Measurements from ENCODE around the gene FGGY. TPM values are rescaled to one million over a fixed set of nuclear protein-coding genes. Genes with fewer than 3 reads are reported as not detected.

FGGY gene
- total RNA-seq, 4 donors from 2014 or later: 20.6 to 138 (median 32.8) TPM

DNA sequence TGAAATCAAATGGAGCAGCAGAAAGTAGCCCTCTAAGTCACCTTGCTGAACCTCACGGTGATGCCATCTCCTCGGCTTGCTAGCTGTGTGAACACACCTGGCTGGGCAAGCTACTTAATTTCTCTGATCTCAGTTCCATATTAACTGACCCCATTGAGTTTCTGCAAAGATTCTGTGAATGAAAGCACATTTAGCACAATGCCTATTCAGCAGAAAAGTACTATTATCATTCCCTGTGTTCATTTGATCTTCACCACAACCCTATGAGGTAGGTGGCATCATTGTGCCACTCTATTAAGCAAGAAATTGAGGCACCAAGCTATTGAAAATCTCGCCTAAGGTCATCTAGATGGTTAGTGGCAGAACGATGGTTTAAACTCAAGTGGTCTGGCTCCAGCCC, 387.8 kb downstream of the FGGY start:
- H3K27me3 ChIP-seq: no peaks in the 10 kb centered on the region
- no peaks in the 10 kb centered on the region for H3K36me3 ChIP-seq
- no peak overlapping the region for H3K4me3 ChIP-seq
- intact Hi-C loops (cut with DNase I; ENCODE audit: low total_unique reads): no loop called here
- H3K27ac ChIP-seq: no peak overlapping the region
- H3K4me1 ChIP-seq: peaks cover 0 to 16% of the 10 kb centered on the region in 2 donors
- DNase-seq: no peak
- no peaks in the 10 kb centered on the region for H3K9me3 ChIP-seq
- no peak for TF ChIP-seq POLR2A (IDR thresholded peaks at IDR 0.05)
- TF ChIP-seq, protein P1, sequence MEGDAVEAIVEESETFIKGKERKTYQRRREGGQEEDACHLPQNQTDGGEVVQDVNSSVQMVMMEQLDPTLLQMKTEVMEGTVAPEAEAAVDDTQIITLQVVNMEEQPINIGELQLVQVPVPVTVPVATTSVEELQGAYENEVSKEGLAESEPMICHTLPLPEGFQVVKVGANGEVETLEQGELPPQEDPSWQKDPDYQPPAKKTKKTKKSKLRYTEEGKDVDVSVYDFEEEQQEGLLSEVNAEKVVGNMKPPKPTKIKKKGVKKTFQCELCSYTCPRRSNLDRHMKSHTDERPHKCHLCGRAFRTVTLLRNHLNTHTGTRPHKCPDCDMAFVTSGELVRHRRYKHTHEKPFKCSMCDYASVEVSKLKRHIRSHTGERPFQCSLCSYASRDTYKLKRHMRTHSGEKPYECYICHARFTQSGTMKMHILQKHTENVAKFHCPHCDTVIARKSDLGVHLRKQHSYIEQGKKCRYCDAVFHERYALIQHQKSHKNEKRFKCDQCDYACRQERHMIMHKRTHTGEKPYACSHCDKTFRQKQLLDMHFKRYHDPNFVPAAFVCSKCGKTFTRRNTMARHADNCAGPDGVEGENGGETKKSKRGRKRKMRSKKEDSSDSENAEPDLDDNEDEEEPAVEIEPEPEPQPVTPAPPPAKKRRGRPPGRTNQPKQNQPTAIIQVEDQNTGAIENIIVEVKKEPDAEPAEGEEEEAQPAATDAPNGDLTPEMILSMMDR (IDR thresholded peaks at IDR 0.05): no peak

DNA sequence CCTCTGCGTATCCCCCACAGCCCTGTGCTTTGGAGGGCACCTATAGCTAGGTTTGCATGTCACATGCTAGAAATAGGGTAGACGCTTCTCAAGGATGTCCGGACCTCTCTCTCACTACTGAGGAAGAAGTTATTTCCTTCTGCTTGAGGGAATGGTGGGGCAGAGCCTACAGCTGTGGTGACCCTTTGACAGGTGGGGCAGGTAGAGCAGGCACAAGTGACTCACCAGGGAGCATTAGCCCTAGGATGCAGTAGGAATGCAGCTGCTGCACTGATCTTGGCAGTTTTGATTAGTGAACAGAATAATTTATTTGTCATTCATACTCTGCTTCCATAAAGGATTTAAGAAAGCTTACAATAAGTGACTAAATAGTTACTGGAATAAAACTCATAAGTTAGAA, 388.2 kb downstream of the FGGY start:
- no peak overlapping the region for H3K27ac ChIP-seq

DNA sequence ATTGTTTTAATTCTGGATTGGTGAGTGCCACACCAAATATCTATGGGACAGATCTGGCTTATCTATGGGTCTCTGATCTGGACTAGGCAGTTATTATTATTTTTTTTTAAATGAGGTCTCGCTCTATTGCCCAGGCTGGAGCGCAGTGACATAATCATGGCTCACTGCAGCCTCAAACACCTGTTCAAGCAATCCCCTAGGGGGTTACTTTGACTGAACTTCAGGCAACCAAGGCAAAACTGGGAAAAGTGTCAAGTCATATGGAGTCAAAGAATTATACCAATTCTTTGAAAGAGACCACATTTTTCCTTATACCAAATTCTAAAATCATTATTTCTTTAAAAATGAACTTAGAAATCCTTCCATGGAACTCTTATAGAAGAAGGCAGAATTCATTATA, 388.8 kb downstream of the FGGY start:
- H3K27ac ChIP-seq: no peak overlapping the region
- no peaks in the 10 kb centered on the region for H3K27me3 ChIP-seq
- peaks cover 0 to 16% of the 10 kb centered on the region in 2 donors for H3K4me1 ChIP-seq
- intact Hi-C loops (cut with DNase I; ENCODE audit: low total_unique reads): no loop called here
- no peak for DNase-seq
- TF ChIP-seq, protein P1 (IDR thresholded peaks at IDR 0.05): no peak
- TF ChIP-seq POLR2A (IDR thresholded peaks at IDR 0.05): no peak
- no peak overlapping the region for H3K4me3 ChIP-seq
- no peaks in the 10 kb centered on the region for H3K9me3 ChIP-seq
- H3K36me3 ChIP-seq: no peaks in the 10 kb centered on the region

More for the DNA sequence above, 388.2 kb downstream of the FGGY start:
- no peak for TF ChIP-seq POLR2A (IDR thresholded peaks at IDR 0.05)
- TF ChIP-seq, protein P1 (IDR thresholded peaks at IDR 0.05): no peak
- Histone ChIP-seq H3K36me3 (no peaks in the 10 kb centered on the region), H3K9me3 (no peaks in the 10 kb centered on the region), H3K27me3 (no peaks in the 10 kb centered on the region), H3K4me1 (peaks cover 0 to 16% of the 10 kb centered on the region in 2 donors), H3K4me3 (no peak overlapping the region)
- intact Hi-C loops (cut with DNase I; ENCODE audit: low total_unique reads): no loop called here
- no peak for DNase-seq

DNA sequence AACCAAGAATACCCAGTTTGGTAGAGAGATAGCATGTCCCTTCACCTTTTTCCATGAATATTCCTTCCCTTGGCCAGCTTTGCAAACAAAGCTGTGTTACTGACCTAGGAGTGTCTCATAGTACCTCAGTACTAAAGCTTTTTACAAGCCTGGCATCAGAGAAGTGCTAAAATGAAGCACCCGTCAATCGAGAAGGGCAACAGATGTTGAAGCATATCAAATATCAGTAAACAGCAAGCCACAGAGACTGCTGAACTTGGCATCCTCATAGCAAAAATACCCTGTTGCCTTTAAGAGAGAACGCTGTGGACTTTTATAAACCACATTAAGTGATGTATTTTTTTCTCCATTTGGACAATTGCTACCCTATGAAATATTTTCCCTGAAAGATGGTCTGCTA, 389.3 kb downstream of the FGGY start:
- peaks cover 0 to 16% of the 10 kb centered on the region in 2 donors for H3K4me1 ChIP-seq
- intact Hi-C loops (cut with DNase I; ENCODE audit: low total_unique reads): no loop called here
- no peak overlapping the region for H3K27ac ChIP-seq
- H3K27me3 ChIP-seq: no peaks in the 10 kb centered on the region
- no peaks in the 10 kb centered on the region for H3K36me3 ChIP-seq
- no peak overlapping the region for H3K4me3 ChIP-seq
- TF ChIP-seq POLR2A (IDR thresholded peaks at IDR 0.05): no peak
- TF ChIP-seq, protein P1 (IDR thresholded peaks at IDR 0.05): no peak
- DNase-seq: no peak
- H3K9me3 ChIP-seq: no peaks in the 10 kb centered on the region

DNA sequence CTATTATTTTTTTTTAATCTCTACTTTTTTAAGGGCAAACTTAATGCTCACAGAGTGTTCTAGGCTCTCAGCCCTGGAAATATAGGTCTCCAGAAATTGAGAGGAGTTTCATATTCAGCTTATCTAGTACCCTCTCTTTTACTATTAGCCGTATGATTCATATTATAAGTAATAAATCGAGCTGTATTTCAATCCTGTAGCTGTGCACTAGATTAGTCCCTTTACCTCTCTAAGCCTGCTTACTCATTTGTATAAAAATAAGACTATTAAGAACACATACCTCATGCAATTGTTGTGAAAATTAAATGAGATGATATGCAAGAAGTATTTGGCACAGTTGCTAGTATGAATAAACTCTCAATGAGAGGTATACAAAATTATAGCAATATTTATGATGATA, 389.7 kb downstream of the FGGY start:
- no peaks in the 10 kb centered on the region for H3K27me3 ChIP-seq
- intact Hi-C loops (cut with DNase I; ENCODE audit: low total_unique reads): no loop called here
- H3K4me1 ChIP-seq: peaks cover 0 to 16% of the 10 kb centered on the region in 2 donors
- peak overlapping the region in 1 of 2 donors; percentile 78 for H3K27ac ChIP-seq
- H3K36me3 ChIP-seq: no peaks in the 10 kb centered on the region
- DNase-seq: no peak
- H3K4me3 ChIP-seq: no peak overlapping the region
- no peaks in the 10 kb centered on the region for H3K9me3 ChIP-seq
- no peak for TF ChIP-seq POLR2A (IDR thresholded peaks at IDR 0.05)
- TF ChIP-seq, protein P1 (IDR thresholded peaks at IDR 0.05): no peak

Data from uterus (tissue), 4 donors.